ENCODE results near the gene CEMIP.

Gene CEMIP

GRCh38 chr15:80982205-80982604 lies 203.0 kb downstream of the CEMIP start (continued):
- no peak for TF ChIP-seq PRDM2 (tag by site-specific recombination; IDR thresholded peaks at IDR 0.05; ENCODE audit: borderline replicate concordance)

DNA sequence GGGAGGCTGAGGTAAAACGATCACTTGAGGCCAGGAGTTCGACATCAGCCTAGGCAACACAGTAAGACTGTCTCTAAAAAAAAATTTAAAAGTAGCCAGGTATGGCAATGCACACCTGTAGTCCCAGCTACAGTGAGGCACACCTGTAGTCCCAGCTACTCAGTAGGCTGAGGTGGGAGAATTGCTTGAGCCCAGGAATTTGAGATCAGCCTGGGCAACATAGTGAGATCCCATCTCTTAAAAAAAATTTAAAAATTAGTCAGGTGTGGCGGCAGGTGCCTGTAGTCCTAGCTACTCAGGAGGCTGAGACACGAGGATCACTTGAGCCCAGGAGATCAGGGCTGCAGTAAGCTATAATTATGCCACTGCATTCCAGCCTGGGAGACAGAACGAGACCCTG lies 203.7 kb downstream of the CEMIP start:
- Histone ChIP-seq H3K27ac (ENCODE audit: extremely low read depth, low read depth, low read length) (no peak overlapping the region), H3K4me1 (ENCODE audit: control insufficient read depth, insufficient read depth, low read length) (peaks cover 20% of the 10 kb centered on the region), H3K36me3 (ENCODE audit: control insufficient read depth in 2 of 2, insufficient read depth in 1 of 2, low read length in 2 of 2) (peaks cover 10 to 19% of the 10 kb centered on the region in 2 experiments; a peak in 2 of 3 replicates), H3K9me3 (ENCODE audit: control insufficient read depth, insufficient read depth, low read depth, low read length) (no peaks in the 10 kb centered on the region), H3K4me3 (ENCODE audit: low read depth, low read length) (no peak overlapping the region)
- ChIA-PET POLR2A (no interaction called here), CTCF (interaction anchor here (0.9 to 1.4 kb wide), 3 partner anchors 13 to 415 kb away, joined by 3 to 4 read pairs (median 3); no protein-coding TSS in a partner anchor)
- TF ChIP-seq ZNF280D (tag by site-specific recombination; IDR thresholded peaks at IDR 0.05) (no peak), ZNF121 (tag by site-specific recombination; IDR thresholded peaks at IDR 0.05) (peak; percentile 65), YY2 (tag by site-specific recombination; IDR thresholded peaks at IDR 0.05) (no peak)

- no peak overlapping the region for H3K4me3 ChIP-seq (ENCODE audit: low read depth, low read length)
- TF ChIP-seq ZNF600 (tag by site-specific recombination; IDR thresholded peaks at IDR 0.05) (peak; percentile 79), OSR2 (tag by site-specific recombination; IDR thresholded peaks at IDR 0.05) (no peak)
- no peaks in the 10 kb centered on the region for H3K9me3 ChIP-seq (ENCODE audit: control insufficient read depth, insufficient read depth, low read depth, low read length)
- peaks cover 13% of the 10 kb centered on the region for H3K4me1 ChIP-seq (ENCODE audit: control insufficient read depth, insufficient read depth, low read length)
- POLR2A ChIA-PET: no interaction called here
- H3K27ac ChIP-seq (ENCODE audit: extremely low read depth, low read depth, low read length): no peak overlapping the region
- peaks cover 8 to 10% of the 10 kb centered on the region in 2 experiments; a peak in 2 of 3 replicates for H3K36me3 ChIP-seq (ENCODE audit: control insufficient read depth in 2 of 2, insufficient read depth in 1 of 2, low read length in 2 of 2)
- CTCF ChIA-PET: interaction anchor here (0.9 to 3.1 kb wide), 4 partner anchors 7 to 291 kb away, joined by 4 to 18 read pairs (median 10); no protein-coding TSS in a partner anchor
Measured at GRCh38 chr15:80984856-80985255, 205.7 kb downstream of the CEMIP start.

DNA sequence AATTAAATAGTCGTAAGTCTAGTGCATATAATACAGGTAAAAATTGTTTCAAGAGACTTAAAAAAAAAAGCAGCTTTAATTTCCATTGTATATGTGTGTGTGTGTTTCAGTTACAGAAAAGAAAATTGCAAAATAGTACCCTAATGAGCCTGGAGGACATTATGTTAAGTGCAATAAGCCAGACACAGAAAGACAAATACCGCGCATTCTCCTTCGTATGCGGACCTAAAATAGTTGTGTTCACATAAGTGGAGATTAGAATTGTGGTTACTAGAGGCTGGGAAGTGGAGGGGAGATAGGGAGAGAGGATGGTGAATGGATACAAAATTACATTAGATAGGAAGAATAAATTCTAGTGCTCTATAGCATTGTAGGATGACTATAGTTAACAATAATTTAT lies 206.8 kb downstream of the CEMIP start:
- ChIA-PET POLR2A (no interaction called here), CTCF (interaction anchor here (0.9 to 3.1 kb wide), 5 partner anchors 8 to 290 kb away, joined by 4 to 18 read pairs (median 7); no protein-coding TSS in a partner anchor)
- peaks cover 13% of the 10 kb centered on the region for H3K4me1 ChIP-seq (ENCODE audit: control insufficient read depth, insufficient read depth, low read length)

More for the DNA sequence above, 206.8 kb downstream of the CEMIP start:
- no peaks in the 10 kb centered on the region for H3K9me3 ChIP-seq (ENCODE audit: control insufficient read depth, insufficient read depth, low read depth, low read length)
- H3K36me3 ChIP-seq (ENCODE audit: control insufficient read depth in 2 of 2, insufficient read depth in 1 of 2, low read length in 2 of 2): peaks cover 4 to 10% of the 10 kb centered on the region in 2 experiments; a peak in 2 of 3 replicates
- no peak overlapping the region for H3K27ac ChIP-seq (ENCODE audit: extremely low read depth, low read depth, low read length)
- H3K4me3 ChIP-seq (ENCODE audit: low read depth, low read length): no peak overlapping the region
- TF ChIP-seq ZFP3 (tag by site-specific recombination; IDR thresholded peaks at IDR 0.05; ENCODE audit: low read depth): no peak
- TF ChIP-seq PRDM6 (tag by site-specific recombination; IDR thresholded peaks at IDR 0.05): peak; percentile 21; the same call in 1 of the 2 replicates
- TF ChIP-seq, protein P1, sequence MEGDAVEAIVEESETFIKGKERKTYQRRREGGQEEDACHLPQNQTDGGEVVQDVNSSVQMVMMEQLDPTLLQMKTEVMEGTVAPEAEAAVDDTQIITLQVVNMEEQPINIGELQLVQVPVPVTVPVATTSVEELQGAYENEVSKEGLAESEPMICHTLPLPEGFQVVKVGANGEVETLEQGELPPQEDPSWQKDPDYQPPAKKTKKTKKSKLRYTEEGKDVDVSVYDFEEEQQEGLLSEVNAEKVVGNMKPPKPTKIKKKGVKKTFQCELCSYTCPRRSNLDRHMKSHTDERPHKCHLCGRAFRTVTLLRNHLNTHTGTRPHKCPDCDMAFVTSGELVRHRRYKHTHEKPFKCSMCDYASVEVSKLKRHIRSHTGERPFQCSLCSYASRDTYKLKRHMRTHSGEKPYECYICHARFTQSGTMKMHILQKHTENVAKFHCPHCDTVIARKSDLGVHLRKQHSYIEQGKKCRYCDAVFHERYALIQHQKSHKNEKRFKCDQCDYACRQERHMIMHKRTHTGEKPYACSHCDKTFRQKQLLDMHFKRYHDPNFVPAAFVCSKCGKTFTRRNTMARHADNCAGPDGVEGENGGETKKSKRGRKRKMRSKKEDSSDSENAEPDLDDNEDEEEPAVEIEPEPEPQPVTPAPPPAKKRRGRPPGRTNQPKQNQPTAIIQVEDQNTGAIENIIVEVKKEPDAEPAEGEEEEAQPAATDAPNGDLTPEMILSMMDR (tag by site-specific recombination; IDR thresholded peaks at IDR 0.05): no peak
- TF ChIP-seq ZNF37A (tag by site-specific recombination; IDR thresholded peaks at IDR 0.05): no peak

All from HEK293 (cell line).